ENCODE data around the gene PNLDC1. TPM values are rescaled to one million over a fixed set of nuclear protein-coding genes. Genes with fewer than 3 reads are reported as not detected.

The PNLDC1 gene
- total and polyA plus RNA-seq, 12 donors = 0.09 to 0.72 (median 0.22) TPM; not detected in 6

DNA sequence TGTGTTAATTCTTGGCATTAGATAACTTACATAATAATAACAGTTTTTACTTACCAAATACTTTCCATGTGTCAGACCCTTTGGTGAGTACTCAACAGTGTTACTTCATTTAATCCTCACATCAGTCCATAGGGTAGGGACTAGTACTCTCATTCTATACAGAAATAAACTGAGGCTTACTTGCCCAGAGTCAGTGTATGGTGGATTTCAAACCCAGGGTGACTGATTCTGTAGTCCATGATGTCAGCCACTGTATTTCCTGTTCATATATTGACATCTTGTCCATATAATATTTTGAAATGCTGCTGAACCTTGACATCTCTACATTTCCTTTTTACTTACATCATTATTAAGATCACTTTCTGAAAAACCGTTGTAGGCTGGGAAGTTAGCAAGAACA is 2.5 kb upstream of the PNLDC1 start:
- TF ChIP-seq, protein P1, sequence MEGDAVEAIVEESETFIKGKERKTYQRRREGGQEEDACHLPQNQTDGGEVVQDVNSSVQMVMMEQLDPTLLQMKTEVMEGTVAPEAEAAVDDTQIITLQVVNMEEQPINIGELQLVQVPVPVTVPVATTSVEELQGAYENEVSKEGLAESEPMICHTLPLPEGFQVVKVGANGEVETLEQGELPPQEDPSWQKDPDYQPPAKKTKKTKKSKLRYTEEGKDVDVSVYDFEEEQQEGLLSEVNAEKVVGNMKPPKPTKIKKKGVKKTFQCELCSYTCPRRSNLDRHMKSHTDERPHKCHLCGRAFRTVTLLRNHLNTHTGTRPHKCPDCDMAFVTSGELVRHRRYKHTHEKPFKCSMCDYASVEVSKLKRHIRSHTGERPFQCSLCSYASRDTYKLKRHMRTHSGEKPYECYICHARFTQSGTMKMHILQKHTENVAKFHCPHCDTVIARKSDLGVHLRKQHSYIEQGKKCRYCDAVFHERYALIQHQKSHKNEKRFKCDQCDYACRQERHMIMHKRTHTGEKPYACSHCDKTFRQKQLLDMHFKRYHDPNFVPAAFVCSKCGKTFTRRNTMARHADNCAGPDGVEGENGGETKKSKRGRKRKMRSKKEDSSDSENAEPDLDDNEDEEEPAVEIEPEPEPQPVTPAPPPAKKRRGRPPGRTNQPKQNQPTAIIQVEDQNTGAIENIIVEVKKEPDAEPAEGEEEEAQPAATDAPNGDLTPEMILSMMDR (IDR thresholded peaks at IDR 0.05) = no peak
- Histone ChIP-seq H3K9me3 (no peaks in the 10 kb centered on the region), H3K27ac (no peak overlapping the region), H3K36me3 (peaks cover 0 to 76% (median 40%) of the 10 kb centered on the region in 9 donors), H3K27me3 (no peaks in the 10 kb centered on the region), H3K4me1 (peaks cover 0 to 11% (median 6%) of the 10 kb centered on the region in 9 donors), H3K4me3 (no peak overlapping the region)
- DNase-seq (no peak), ATAC-seq (no peak)
- intact Hi-C loops (cut with DNase I) = loop anchor here in 1 of 10 donors (10.0 kb wide), 1 partner anchor 237 kb away; no protein-coding TSS in a partner anchor
- WGBS, 2 donors = 47 to 49% methylated on average over 1 of the region's 1 CpG

DNA sequence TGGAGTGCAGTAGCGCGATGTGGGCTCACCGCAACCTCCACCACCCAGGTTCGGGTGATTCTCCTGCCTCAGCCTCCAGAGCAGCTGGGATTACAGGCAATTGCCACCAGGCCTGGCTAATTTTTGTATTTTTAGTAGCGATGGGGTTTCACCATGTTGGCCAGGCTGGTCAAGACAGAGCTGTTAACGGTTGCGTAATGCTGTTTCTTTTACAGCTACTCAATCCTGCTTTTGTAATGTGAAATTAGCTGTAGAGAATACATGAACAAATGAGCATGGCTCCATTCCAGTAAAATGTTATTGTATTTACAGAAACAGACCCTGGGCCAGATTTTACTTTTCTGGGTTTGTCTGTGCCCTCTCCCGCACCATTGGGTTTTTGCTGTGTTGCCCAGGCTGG is 1.9 kb downstream of the PNLDC1 start:
- 94 to 96% methylated on average over 8 of the region's 8 CpGs for WGBS, 2 donors
- intact Hi-C loops (cut with DNase I) = no loop called here
- DNase-seq = no peak

DNA sequence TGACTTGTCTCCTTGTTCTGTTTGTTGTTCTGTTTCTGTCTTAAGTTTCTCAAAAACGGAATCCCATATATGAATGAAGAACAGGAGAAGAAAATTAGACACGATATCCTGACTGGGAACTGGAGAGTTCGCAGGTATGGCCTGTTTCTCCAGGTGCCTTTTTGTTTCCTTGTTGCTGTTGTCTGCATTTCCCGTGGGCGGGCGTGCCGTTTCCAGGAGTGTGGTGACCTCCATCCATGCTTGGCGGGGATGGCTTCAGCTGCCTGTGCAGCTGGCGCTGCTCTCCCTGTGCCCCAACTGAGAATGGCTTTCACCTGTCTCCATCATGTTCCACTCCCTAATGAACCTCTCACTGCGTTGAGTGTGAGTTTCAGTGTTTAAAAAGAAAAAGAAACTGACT is 4.4 kb downstream of the PNLDC1 start:
- peaks cover 0 to 10% (median 6%) of the 10 kb centered on the region in 9 donors for H3K36me3 ChIP-seq
- no peaks in the 10 kb centered on the region for H3K9me3 ChIP-seq
- TF ChIP-seq, protein P1 (IDR thresholded peaks at IDR 0.05) = no peak
- DNase-seq (no peak), ATAC-seq (no peak)
- no peaks in the 10 kb centered on the region for H3K27me3 ChIP-seq
- WGBS, 2 donors = 88 to 92% methylated on average over 10 of the region's 10 CpGs
- H3K4me1 ChIP-seq = peaks cover 0 to 7% (median 0%) of the 10 kb centered on the region in 9 donors
- no peak overlapping the region for H3K4me3 ChIP-seq
- H3K27ac ChIP-seq = no peak overlapping the region
- intact Hi-C loops (cut with DNase I) = no loop called here

More for the DNA sequence above, 1.9 kb downstream of the PNLDC1 start:
- H3K27ac ChIP-seq = no peak overlapping the region
- ATAC-seq = no peak
- TF ChIP-seq, protein P1 (IDR thresholded peaks at IDR 0.05) = no peak
- no peaks in the 10 kb centered on the region for H3K27me3 ChIP-seq
- H3K36me3 ChIP-seq = peaks cover 0 to 36% (median 30%) of the 10 kb centered on the region in 9 donors
- H3K4me1 ChIP-seq = peaks cover 0 to 7% (median 0%) of the 10 kb centered on the region in 9 donors
- no peak overlapping the region for H3K4me3 ChIP-seq
- no peaks in the 10 kb centered on the region for H3K9me3 ChIP-seq

DNA sequence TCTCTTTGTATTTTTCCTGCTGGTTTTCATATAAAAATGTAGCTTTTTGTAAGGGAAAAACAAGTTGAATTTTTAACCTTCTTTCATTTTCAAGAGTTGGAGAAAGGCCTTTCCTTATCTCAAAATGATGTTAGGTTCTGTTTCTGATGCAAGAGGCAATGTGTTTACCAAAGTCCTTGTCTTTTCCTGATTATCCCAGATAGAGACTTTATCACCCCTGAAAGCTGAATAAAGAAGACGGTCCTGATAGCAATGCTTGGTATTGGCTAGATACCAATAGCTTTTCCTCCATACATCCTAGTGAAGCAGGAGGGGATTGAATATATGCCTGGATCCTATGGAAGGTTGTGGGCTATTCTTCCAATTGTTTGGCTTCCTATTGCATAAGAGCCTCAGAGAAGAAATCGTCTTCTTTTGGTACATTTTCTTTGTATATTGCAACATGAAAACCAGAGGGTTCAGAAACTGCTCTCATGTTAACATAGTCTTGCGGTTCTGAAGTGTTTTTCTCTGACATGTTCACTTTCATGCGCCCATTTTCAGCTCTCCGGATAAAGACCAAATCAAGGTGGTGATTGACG is 5.5 kb downstream of the PNLDC1 start:
- no peaks in the 10 kb centered on the region for H3K27me3 ChIP-seq
- DNase-seq (no peak), ATAC-seq (no peak)
- H3K4me1 ChIP-seq = peaks cover 0 to 7% (median 0%) of the 10 kb centered on the region in 9 donors
- TF ChIP-seq, protein P1 (IDR thresholded peaks at IDR 0.05) = no peak
- intact Hi-C loops (cut with DNase I) = no loop called here
- peaks cover 0 to under 1% (median 0%) of the 10 kb centered on the region in 9 donors for H3K36me3 ChIP-seq
- WGBS, 2 donors = 85 to 94% methylated on average over 6 of the region's 6 CpGs
- no peak overlapping the region for H3K27ac ChIP-seq
- no peaks in the 10 kb centered on the region for H3K9me3 ChIP-seq
- H3K4me3 ChIP-seq = no peak overlapping the region
